CD8-positive, alpha-beta memory T cell (primary cell): Measurements from ENCODE around the gene ST8SIA5. TPM values are rescaled to one million over a fixed set of nuclear protein-coding genes. Genes with fewer than 3 reads are reported as not detected.

Experiments used
- CTCF ChIA-PET: fragments of 350-600 bp; sonication (Branson Sonifier 250); formaldehyde crosslinking; loops from one replicate; lab custom pipeline; 2021; ENCODE audit warnings: antibody characterized with exemption; lab: Charles Lee
- POLR2A ChIA-PET: fragments of 350-600 bp; sonication (Branson Sonifier 250); formaldehyde crosslinking; loops from one replicate; lab custom pipeline; 2021; ENCODE audit warnings: antibody characterized with exemption; lab: Charles Lee
- DNase-seq, 5 donors: peaks; one replicate each; pipeline versions ENCODE4 v3.0.0 to v3.0.0-alpha.2; 2020 to 2022; ENCODE audit warnings: mixed read lengths in 1 of 5
- H3K27ac ChIP-seq: one replicate; pipeline ENCODE4 v1.7.0; 2013; ENCODE audit warnings: low read depth, mild to moderate bottlenecking, low read length, moderate library complexity
- H3K27me3 ChIP-seq: 2 replicates; pipeline ENCODE4 v1.7.0; 2013; ENCODE audit warnings: low read length, mild to moderate bottlenecking; ENCODE audit not compliant: insufficient read depth, poor library complexity, severe bottlenecking
- H3K36me3 ChIP-seq: 2 replicates; pipeline ENCODE4 v1.7.0; 2013; ENCODE audit warnings: mild to moderate bottlenecking, low read length, moderate library complexity; ENCODE audit not compliant: insufficient read depth
- H3K4me1 ChIP-seq: 2 replicates; pipeline ENCODE4 v1.7.0; 2013; ENCODE audit warnings: mild to moderate bottlenecking, low read length, moderate library complexity; ENCODE audit not compliant: insufficient read depth
- H3K4me3 ChIP-seq: 2 replicates; pipeline ENCODE4 v1.7.0; 2013; ENCODE audit warnings: mild to moderate bottlenecking, low read length
- H3K9me3 ChIP-seq: 2 replicates; pipeline ENCODE4 v1.7.0; 2013; ENCODE audit warnings: mild to moderate bottlenecking, low read length
- H3K27ac Mint-ChIP-seq, 8 donors: one replicate each; pipeline ENCODE4 v1.8.0; 2020 to 2021; ENCODE audit warnings: mixed read lengths in 8 of 8, mild to moderate bottlenecking in 6 of 8, inconsistent platforms in 3 of 8, moderate library complexity in 3 of 8
- H3K27me3 Mint-ChIP-seq, 2 donors: one replicate each; pipeline ENCODE4 v1.8.0; 2020 to 2021; ENCODE audit warnings: mixed read lengths in 2 of 2, mild to moderate bottlenecking in 1 of 2, moderate library complexity in 1 of 2
- H3K36me3 Mint-ChIP-seq, 3 donors: one replicate each; pipeline ENCODE4 v1.8.0; 2020 to 2021; ENCODE audit warnings: mixed read lengths in 3 of 3, inconsistent platforms in 1 of 3, mild to moderate bottlenecking in 1 of 3
- H3K4me1 Mint-ChIP-seq, 3 donors: one replicate each; pipeline ENCODE4 v1.8.0; 2020 to 2021; ENCODE audit warnings: mixed read lengths in 3 of 3, inconsistent platforms in 1 of 3, mild to moderate bottlenecking in 1 of 3
- H3K4me3 Mint-ChIP-seq, 7 donors: one replicate each; pipeline ENCODE4 v1.8.0; 2020 to 2021; ENCODE audit warnings: mixed read lengths in 7 of 7, mild to moderate bottlenecking in 6 of 7, moderate library complexity in 4 of 7, inconsistent platforms in 2 of 7
- H3K9me3 Mint-ChIP-seq, 5 donors: one replicate each; pipeline ENCODE4 v1.8.0; 2020 to 2022; ENCODE audit warnings: mixed read lengths in 5 of 5, mild to moderate bottlenecking in 3 of 5, moderate library complexity in 2 of 5, inconsistent platforms in 1 of 5
- polyA plus RNA-seq: library from polyadenylated mRNA; unstranded; fragments of 300-500 nt; fragmentation: Illumina TruSeq; gene quantifications from one replicate; pipeline ENCODE4 v1.2.3, GENCODE V29; 2021
- total RNA-seq, 2 experiments: library from RNA; stranded (reverse); gene quantifications; one replicate each; pipeline ENCODE4 v1.2.3, GENCODE V29; 2021

Gene ST8SIA5
- total and polyA plus RNA-seq, 3 experiments from 2014 or later: 0.23 TPM; not detected in 2

DNA sequence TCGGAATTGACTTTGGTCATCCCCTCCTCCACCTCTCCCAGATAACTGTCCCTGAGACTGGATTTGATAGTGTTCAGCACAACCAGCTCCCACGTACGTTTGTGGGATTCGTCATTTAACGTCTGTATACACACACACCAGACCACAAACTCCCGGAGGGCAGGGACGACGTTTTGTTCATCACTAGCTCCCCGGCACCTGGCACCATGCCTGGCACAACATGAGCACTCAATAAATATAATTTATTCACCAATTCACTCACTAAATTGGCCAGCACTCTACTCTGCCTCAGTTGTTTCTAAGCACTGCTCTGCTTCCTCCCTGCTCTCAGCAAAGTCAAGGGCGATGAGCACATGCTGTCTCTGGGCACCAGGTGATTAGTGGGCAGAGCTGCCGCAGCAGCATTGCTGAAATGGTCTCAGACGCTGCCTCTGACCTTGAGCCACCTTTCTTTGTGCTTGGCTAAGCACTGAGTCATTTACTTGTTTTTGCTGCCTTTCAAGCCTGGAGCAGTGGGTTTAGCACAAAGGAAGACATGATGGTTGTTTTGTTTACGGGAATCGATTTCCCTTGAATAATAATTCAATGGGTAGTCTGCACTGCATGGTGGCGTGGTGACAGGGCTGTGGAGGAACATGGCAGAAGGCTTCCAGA is 80.5 kb downstream of the ST8SIA5 start:
- ChIA-PET POLR2A (no interaction called here), CTCF (interaction anchor here (0.8 to 2.2 kb wide), 2 partner anchors 13 to 18 kb away, joined by 3 to 6 read pairs; no protein-coding TSS in a partner anchor)
- peaks cover 6 to 11% (median 8%) of the 10 kb centered on the region in 3 donors for H3K4me1 Mint-ChIP-seq
- Histone ChIP-seq H3K27me3 (no peaks in the 10 kb centered on the region), H3K27ac (no peak overlapping the region), H3K4me3 (no peak overlapping the region), H3K4me1 (peaks cover 13% of the 10 kb centered on the region), H3K9me3 (no peaks in the 10 kb centered on the region), H3K36me3 (no peaks in the 10 kb centered on the region)
- H3K9me3 Mint-ChIP-seq: peaks cover 0 to 2% (median 0%) of the 10 kb centered on the region in 5 donors
- no peak overlapping the region for H3K4me3 Mint-ChIP-seq
- DNase-seq: no peak
- H3K27me3 Mint-ChIP-seq: peaks cover 4 to 17% of the 10 kb centered on the region in 2 donors
- H3K27ac Mint-ChIP-seq: no peak overlapping the region
- H3K36me3 Mint-ChIP-seq: no peaks in the 10 kb centered on the region

DNA sequence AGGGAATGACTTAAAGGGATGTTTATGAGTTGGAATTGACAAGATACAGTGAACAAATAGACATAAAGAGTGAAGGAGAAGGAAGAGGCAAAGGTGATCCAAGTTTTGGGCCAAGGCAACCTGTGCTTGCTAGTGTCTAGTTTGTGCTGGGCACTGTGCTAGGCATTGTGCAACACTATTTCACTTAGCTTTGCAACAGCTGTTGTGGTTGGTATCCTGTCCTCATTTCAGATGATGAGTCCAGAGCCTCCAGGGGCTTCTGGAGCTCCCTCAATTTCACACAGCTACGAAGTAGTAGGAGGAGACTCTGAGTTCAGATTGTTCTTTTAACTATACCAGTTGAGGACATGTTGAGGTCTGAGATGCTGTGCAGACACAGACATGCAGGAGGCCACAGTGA is 81.7 kb downstream of the ST8SIA5 start:
- H3K36me3 Mint-ChIP-seq: no peaks in the 10 kb centered on the region
- H3K27me3 ChIP-seq: no peaks in the 10 kb centered on the region
- POLR2A ChIA-PET: no interaction called here

GRCh38 chr18:46672062-46672970 is 84.5 kb downstream of the ST8SIA5 start:
- Histone ChIP-seq H3K36me3 (no peaks in the 10 kb centered on the region), H3K4me1 (peaks cover 13% of the 10 kb centered on the region), H3K27me3 (no peaks in the 10 kb centered on the region), H3K27ac (no peak overlapping the region), H3K4me3 (no peak overlapping the region), H3K9me3 (no peaks in the 10 kb centered on the region)
- Mint-ChIP-seq H3K9me3 (peaks cover 0 to 2% (median 0%) of the 10 kb centered on the region in 5 donors), H3K27me3 (peaks cover 6 to 17% of the 10 kb centered on the region in 2 donors), H3K36me3 (no peaks in the 10 kb centered on the region), H3K4me3 (no peak overlapping the region), H3K4me1 (peaks cover 6 to 11% (median 10%) of the 10 kb centered on the region in 3 donors), H3K27ac (no peak overlapping the region)
- DNase-seq: peak in 2 of 5 donors; percentile 6 to 65
- ChIA-PET POLR2A (no interaction called here), CTCF (interaction anchor here (0.9 kb wide), 1 partner anchor 14 kb away, joined by 3 read pairs; no protein-coding TSS in a partner anchor)

More for the DNA sequence above, 81.7 kb downstream of the ST8SIA5 start:
- CTCF ChIA-PET: interaction anchor here (2.2 kb wide), 1 partner anchor 17 kb away, joined by 6 read pairs; no protein-coding TSS in a partner anchor
- Histone ChIP-seq H3K4me3 (no peak overlapping the region), H3K4me1 (peaks cover 13% of the 10 kb centered on the region), H3K9me3 (no peaks in the 10 kb centered on the region), H3K36me3 (no peaks in the 10 kb centered on the region), H3K27ac (no peak overlapping the region)
- Mint-ChIP-seq H3K9me3 (peaks cover 0 to 2% (median 0%) of the 10 kb centered on the region in 5 donors), H3K4me1 (peaks cover 6 to 11% (median 10%) of the 10 kb centered on the region in 3 donors), H3K27me3 (peaks cover 4 to 17% of the 10 kb centered on the region in 2 donors), H3K4me3 (no peak overlapping the region), H3K27ac (peak overlapping the region in 1 of 8 donors; percentile 12)
- no peak for DNase-seq

DNA sequence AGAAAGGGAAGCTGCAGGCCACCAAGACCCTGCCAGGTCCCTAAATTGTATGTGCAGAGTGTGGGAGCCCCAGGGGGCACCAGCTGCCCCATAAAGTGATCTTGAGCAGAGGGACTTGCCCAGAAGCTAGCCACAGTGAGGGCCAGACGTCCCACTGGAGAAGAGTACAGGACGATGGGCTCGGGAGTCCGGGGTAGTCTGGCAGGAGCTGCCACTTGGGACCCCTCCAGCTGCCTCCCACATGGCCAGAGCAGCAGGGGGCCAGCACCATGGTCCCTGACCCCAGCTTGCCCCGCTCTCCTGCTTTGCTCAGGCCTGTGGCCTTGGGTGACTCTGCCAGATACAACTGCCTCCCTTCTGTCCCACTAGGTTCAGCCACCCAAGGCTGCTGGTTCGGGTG is 88.2 kb downstream of the ST8SIA5 start:
- H3K4me1 Mint-ChIP-seq: peaks cover 6 to 11% (median 10%) of the 10 kb centered on the region in 3 donors
- H3K4me3 Mint-ChIP-seq: no peak overlapping the region
- DNase-seq: no peak
- no peaks in the 10 kb centered on the region for H3K36me3 Mint-ChIP-seq
- ChIA-PET POLR2A (no interaction called here), CTCF (no interaction called here)
- H3K27me3 Mint-ChIP-seq: peaks cover under 1 to 4% of the 10 kb centered on the region in 2 donors
- Histone ChIP-seq H3K4me3 (no peak overlapping the region), H3K9me3 (no peaks in the 10 kb centered on the region), H3K27ac (no peak overlapping the region), H3K36me3 (no peaks in the 10 kb centered on the region), H3K27me3 (no peaks in the 10 kb centered on the region), H3K4me1 (peaks cover 13% of the 10 kb centered on the region)
- H3K9me3 Mint-ChIP-seq: no peaks in the 10 kb centered on the region
- H3K27ac Mint-ChIP-seq: no peak overlapping the region

GRCh38 chr18:46668135-46668534 is 88.7 kb downstream of the ST8SIA5 start:
- Mint-ChIP-seq H3K36me3 (no peaks in the 10 kb centered on the region), H3K27me3 (peaks cover 3 to 4% of the 10 kb centered on the region in 2 donors), H3K4me3 (no peak overlapping the region), H3K4me1 (peaks cover 6 to 11% (median 10%) of the 10 kb centered on the region in 3 donors), H3K27ac (no peak overlapping the region), H3K9me3 (no peaks in the 10 kb centered on the region)
- no peak overlapping the region for H3K4me3 ChIP-seq
- DNase-seq: no peak
- H3K9me3 ChIP-seq: no peaks in the 10 kb centered on the region
- H3K36me3 ChIP-seq: no peaks in the 10 kb centered on the region
- H3K4me1 ChIP-seq: peaks cover 13% of the 10 kb centered on the region
- no peak overlapping the region for H3K27ac ChIP-seq
- H3K27me3 ChIP-seq: no peaks in the 10 kb centered on the region
- ChIA-PET POLR2A (no interaction called here), CTCF (no interaction called here)

DNA sequence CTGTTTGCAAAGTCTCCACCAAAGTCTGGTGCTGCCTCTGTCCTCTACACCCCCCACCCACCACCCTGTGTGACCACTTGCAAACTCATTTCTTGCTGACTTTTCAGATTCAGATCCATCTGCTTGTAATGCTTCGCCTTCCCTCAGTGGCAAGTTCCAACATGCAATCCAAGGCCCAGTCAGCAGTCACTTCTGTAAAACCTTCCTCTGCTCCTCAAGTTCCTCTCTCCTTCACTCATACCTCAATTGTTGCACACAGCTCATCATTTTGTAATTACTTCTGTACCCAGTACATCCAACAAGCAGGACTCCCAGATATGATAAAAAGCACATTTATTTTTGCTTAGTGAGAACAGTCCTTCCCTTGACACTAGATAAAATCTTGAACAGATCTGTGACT is 93.3 kb downstream of the ST8SIA5 start:
- no peaks in the 10 kb centered on the region for H3K36me3 ChIP-seq
- DNase-seq: no peak
- H3K9me3 ChIP-seq: no peaks in the 10 kb centered on the region
- ChIA-PET CTCF (interaction anchor here (9.4 kb wide), 1 partner anchor 490 kb away, joined by 88 read pairs; a partner anchor contains a TSS), POLR2A (no interaction called here)
- H3K4me3 Mint-ChIP-seq: no peak overlapping the region
- no peaks in the 10 kb centered on the region for H3K9me3 Mint-ChIP-seq
- peaks cover 2 to 7% of the 10 kb centered on the region in 2 donors for H3K27me3 Mint-ChIP-seq
- no peak overlapping the region for H3K4me3 ChIP-seq
- no peaks in the 10 kb centered on the region for H3K4me1 Mint-ChIP-seq
- no peaks in the 10 kb centered on the region for H3K4me1 ChIP-seq
- H3K27ac ChIP-seq: no peak overlapping the region
- H3K36me3 Mint-ChIP-seq: no peaks in the 10 kb centered on the region
- no peaks in the 10 kb centered on the region for H3K27me3 ChIP-seq
- H3K27ac Mint-ChIP-seq: no peak overlapping the region

- Histone ChIP-seq H3K9me3 (no peaks in the 10 kb centered on the region), H3K27ac (no peak overlapping the region), H3K4me3 (no peak overlapping the region), H3K36me3 (no peaks in the 10 kb centered on the region), H3K27me3 (no peaks in the 10 kb centered on the region), H3K4me1 (peaks cover 4% of the 10 kb centered on the region)
- Mint-ChIP-seq H3K27ac (no peak overlapping the region), H3K36me3 (no peaks in the 10 kb centered on the region), H3K9me3 (no peaks in the 10 kb centered on the region), H3K27me3 (peaks cover 2 to 7% of the 10 kb centered on the region in 2 donors), H3K4me3 (no peak overlapping the region), H3K4me1 (no peaks in the 10 kb centered on the region)
- CTCF ChIA-PET: interaction anchor here (1.1 to 9.4 kb wide), 6 partner anchors 10 to 517 kb away, joined by 3 to 88 read pairs (median 4); a partner anchor contains a TSS
- no peak for DNase-seq
- POLR2A ChIA-PET: no interaction called here
Observed at GRCh38 chr18:46660957-46661749, 95.7 kb downstream of the ST8SIA5 start.
